ENCODE data around the gene MR1. TPM values are rescaled to one million over a fixed set of nuclear protein-coding genes. Genes with fewer than 3 reads are reported as not detected.
"Not testable (repeated sequence)": the region's sequence is repeated elsewhere in the genome, so short reads cannot be mapped to it uniquely, and the experiment has no call there.

MR1 gene
- total RNA-seq, 1 experiment from 2014 or later, result 6.6 TPM

DNA sequence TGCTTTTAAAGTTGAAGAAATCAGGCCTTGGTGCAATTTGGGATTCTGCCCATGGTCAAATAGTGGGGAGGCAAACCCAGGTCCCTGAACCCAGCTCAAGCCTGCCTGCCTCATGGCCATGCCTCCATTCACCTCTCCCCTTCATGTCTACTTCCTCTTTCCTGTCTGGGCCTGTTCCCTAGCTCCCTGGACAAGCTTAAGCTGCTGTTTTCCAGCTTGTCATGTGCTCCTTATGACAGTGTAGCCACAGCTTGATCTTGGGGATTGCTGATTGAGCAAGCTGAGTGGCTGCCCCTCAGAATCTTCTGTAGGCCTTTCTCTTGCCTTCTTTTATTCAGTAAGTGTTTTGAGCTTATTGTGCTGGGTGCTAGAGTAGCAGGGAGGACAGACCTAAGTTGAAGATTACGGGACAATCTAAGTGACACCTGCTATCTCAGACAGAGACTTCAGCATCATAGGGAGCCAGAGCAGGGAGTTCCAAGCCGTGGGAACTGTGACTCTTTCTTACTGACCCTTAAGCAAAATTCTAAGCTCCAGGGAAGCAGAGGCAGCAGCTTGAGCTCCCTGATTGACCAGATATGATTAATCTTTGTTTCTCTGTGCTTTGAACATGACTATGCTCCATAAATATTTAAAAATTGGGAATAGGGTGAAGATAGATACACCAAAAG lies 520 bp upstream of the MR1 start:
- ATAC-seq (peak; percentile 58), DNase-seq (ENCODE audit: low read depth, low spot score) (peak; percentile 18)
- peak overlapping the region; percentile 56 for H2AFZ ChIP-seq (ENCODE audit: low read depth, low read length, poor library complexity, severe bottlenecking)
- no peaks in the 10 kb centered on the region for H3K79me2 ChIP-seq (ENCODE audit: insufficient read depth, low read length)
- peak overlapping the region; percentile 56 for H3K9ac ChIP-seq (ENCODE audit: low read length)
- H3K27ac ChIP-seq (ENCODE audit: low read depth, low read length), result peak overlapping the region; percentile 9
- no peak for TF ChIP-seq ZBTB33 (IDR thresholded peaks at IDR 0.05; ENCODE audit: extremely low read depth, insufficient replicate concordance, low read length)
- no peak for TF ChIP-seq CEBPB (IDR thresholded peaks at IDR 0.05; ENCODE audit: low read depth)
- TF ChIP-seq EZH2 (IDR thresholded peaks at IDR 0.05), result no peak
- TF ChIP-seq SP1 (IDR thresholded peaks at IDR 0.05; ENCODE audit: low read depth), result no peak
- TF ChIP-seq ZFX (IDR thresholded peaks at IDR 0.05), result peak; percentile 56
- no peak for TF ChIP-seq RAD21 (IDR thresholded peaks at IDR 0.05; ENCODE audit: low read depth)
- TF ChIP-seq SIN3A (IDR thresholded peaks at IDR 0.05; ENCODE audit: low read depth), result no peak
- peak; percentile 38 for TF ChIP-seq POLR2A (IDR thresholded peaks at IDR 0.05; ENCODE audit: borderline replicate concordance, extremely low read depth, insufficient read depth, insufficient read length)
- no peak for TF ChIP-seq ZNF274 (IDR thresholded peaks at IDR 0.05; ENCODE audit: low read depth, low read length)
- no peak; the same call in 1 of the 2 replicates for TF ChIP-seq CBX3 (IDR thresholded peaks at IDR 0.05; ENCODE audit: low read depth)
- TF ChIP-seq SRF (IDR thresholded peaks at IDR 0.05; ENCODE audit: low read depth), result no peak
- no peak for TF ChIP-seq JUND (IDR thresholded peaks at IDR 0.05)
- TF ChIP-seq, protein P1, sequence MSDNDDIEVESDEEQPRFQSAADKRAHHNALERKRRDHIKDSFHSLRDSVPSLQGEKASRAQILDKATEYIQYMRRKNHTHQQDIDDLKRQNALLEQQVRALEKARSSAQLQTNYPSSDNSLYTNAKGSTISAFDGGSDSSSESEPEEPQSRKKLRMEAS (IDR thresholded peaks at IDR 0.05), result peak; percentile 64
- no peaks in the 10 kb centered on the region for H3K9me2 ChIP-seq (ENCODE audit: insufficient read depth)
- intact Hi-C loops (cut with micrococcal nuclease), result no loop called here
- ChIA-PET POLR2A (interaction anchor here (0.9 to 1.7 kb wide), 4 partner anchors 9 to 84 kb away, joined by 3 to 13 read pairs (median 3); no protein-coding TSS in a partner anchor), RAD21 (ENCODE audit: low non-redundant PET in 1 of 2, low total read pairs in 2 of 2, uncharacterized antibody in 2 of 2, unreplicated experiment in 2 of 2) (no interaction called here), CTCF (no interaction called here)
- peaks cover 2 to 18% of the 10 kb centered on the region in 2 experiments; a peak in 3 of 4 replicates for H3K4me1 ChIP-seq (ENCODE audit: control insufficient read depth in 1 of 2, insufficient read depth in 2 of 2, low read length in 2 of 2)
- BruUV-seq (replicated peaks), result no TSS peak
- peak overlapping the region; percentile 49 to 59 for H3K4me3 ChIP-seq (replicated peaks in 1 of 2; ENCODE audit: low read depth in 1 of 2, low read length in 2 of 2)
- no peaks in the 10 kb centered on the region for H4K20me1 ChIP-seq (ENCODE audit: insufficient read depth)
- no peaks in the 10 kb centered on the region for H3K9me3 ChIP-seq (ENCODE audit: control insufficient read depth in 1 of 2, insufficient read depth in 1 of 2, low read depth in 1 of 2, low read length in 2 of 2)
- H3K27me3 ChIP-seq (ENCODE audit: insufficient read depth, low read length), result no peaks in the 10 kb centered on the region
- H3K4me2 ChIP-seq (ENCODE audit: low read length), result peak overlapping the region; percentile 76
- H3K36me3 ChIP-seq (ENCODE audit: control insufficient read depth in 1 of 2, insufficient read depth in 2 of 2, low read length in 2 of 2), result no peaks in the 10 kb centered on the region

DNA sequence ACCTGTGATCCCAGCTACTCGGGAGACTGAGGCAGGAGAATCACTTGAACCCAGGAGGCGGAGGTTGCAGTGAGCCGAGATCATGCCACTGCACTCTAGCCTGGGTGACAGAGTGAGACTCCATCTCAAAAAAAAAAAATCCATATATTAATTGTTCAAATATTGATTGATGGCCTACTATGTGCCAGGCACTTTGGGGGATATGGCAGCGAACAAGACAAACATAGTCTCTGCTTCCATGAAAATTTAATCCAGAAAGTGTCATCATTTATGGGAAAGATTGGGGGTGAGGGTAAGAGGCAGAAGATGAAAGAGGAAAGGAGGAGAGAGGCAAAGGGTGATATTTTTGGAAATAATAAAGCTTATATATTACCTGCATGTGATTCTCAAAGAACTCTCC lies 1.4 kb downstream of the MR1 start:
- H3K79me2 ChIP-seq (ENCODE audit: insufficient read depth, low read length); H3K9me3 ChIP-seq (ENCODE audit: control insufficient read depth in 1 of 2, insufficient read depth in 1 of 2, low read depth in 1 of 2, low read length in 2 of 2); H3K27me3 ChIP-seq (ENCODE audit: insufficient read depth, low read length); RAD21 ChIA-PET (ENCODE audit: low non-redundant PET in 1 of 2, low total read pairs in 2 of 2, uncharacterized antibody in 2 of 2, unreplicated experiment in 2 of 2); DNase-seq (ENCODE audit: low read depth, low spot score); H3K9me2 ChIP-seq (ENCODE audit: insufficient read depth); H3K27ac ChIP-seq (ENCODE audit: low read depth, low read length); H3K9ac ChIP-seq (ENCODE audit: low read length); BruUV-seq (replicated peaks); H2AFZ ChIP-seq (ENCODE audit: low read depth, low read length, poor library complexity, severe bottlenecking); ATAC-seq; H3K36me3 ChIP-seq (ENCODE audit: control insufficient read depth in 1 of 2, insufficient read depth in 2 of 2, low read length in 2 of 2); POLR2A ChIA-PET; CTCF ChIA-PET; H3K4me2 ChIP-seq (ENCODE audit: low read length); H3K4me3 ChIP-seq (replicated peaks in 1 of 2; ENCODE audit: low read depth in 1 of 2, low read length in 2 of 2); H4K20me1 ChIP-seq (ENCODE audit: insufficient read depth): not testable (repeated sequence)
- H3K4me1 ChIP-seq (ENCODE audit: control insufficient read depth in 1 of 2, insufficient read depth in 2 of 2, low read length in 2 of 2), result peaks cover 2 to 18% of the 10 kb centered on the region in 2 experiments; a peak in 3 of 4 replicates
- intact Hi-C loops (cut with micrococcal nuclease), result loop anchor here (5.0 kb wide), 1 partner anchor 47 kb away; no protein-coding TSS in a partner anchor

Data from HCT116 (cell line).